Muscle of leg (tissue), 11 donors: ENCODE measurements around the gene CCDC63. TPM values are rescaled to one million over a fixed set of nuclear protein-coding genes. Genes with fewer than 3 reads are reported as not detected.
A peak's percentile ranks its signal among the peaks of the same experiment; 100 is the strongest.

Experiments used
- DNase-seq: peaks from one replicate; pipeline ENCODE4 v3.0.0; 2013
- H3K27ac ChIP-seq: one replicate; pipeline ENCODE4 v1.5.1; 2013; ENCODE audit warnings: mild to moderate bottlenecking, low read length, control low read depth
- H3K27me3 ChIP-seq: one replicate; pipeline ENCODE4 v1.6.1; 2013; ENCODE audit warnings: low read length; ENCODE audit not compliant: control insufficient read depth, insufficient read depth
- H3K36me3 ChIP-seq: one replicate; pipeline ENCODE4 v1.6.1; 2013; ENCODE audit warnings: low read length; ENCODE audit not compliant: control insufficient read depth, insufficient read depth
- H3K4me1 ChIP-seq: one replicate; pipeline ENCODE4 v1.6.1; 2013; ENCODE audit warnings: low read length; ENCODE audit not compliant: control insufficient read depth, insufficient read depth
- H3K4me3 ChIP-seq: one replicate; pipeline ENCODE4 v1.5.1; 2013; ENCODE audit warnings: low read length, control low read depth
- H3K9me3 ChIP-seq: replicated peaks from 2 replicates; pipeline ENCODE4 v1.6.1; 2013; ENCODE audit warnings: low read depth, low read length; ENCODE audit not compliant: control insufficient read depth
- WGBS: methylation state at CpG from one replicate; pipeline ENCODE4 v1.1.5; 2013; ENCODE audit warnings: missing lambda C conversion rate; ENCODE audit not compliant: insufficient coverage; 5-methylcytosine and 5-hydroxymethylcytosine counted together
- polyA plus RNA-seq, 8 donors: library from polyadenylated mRNA; unstranded; fragments of 120-200 nt; gene quantifications; one replicate each; pipeline versions ENCODE4 v1.2.1 to v1.2.3, GENCODE V29; 2013; ENCODE audit warnings: inconsistent platforms in 1 of 8, low replicate concordance in 1 of 8; ENCODE audit not compliant: insufficient read length in 8 of 8, insufficient read depth in 1 of 8
- total RNA-seq: library from RNA; stranded (reverse); fragments of 120-200 nt; gene quantifications from one replicate; pipeline ENCODE4 v1.2.4, GENCODE V29; 2013

CCDC63 gene
- total and polyA plus RNA-seq, 9 donors: 0.09 to 0.12 (median 0.11) TPM; not detected in 6

DNA sequence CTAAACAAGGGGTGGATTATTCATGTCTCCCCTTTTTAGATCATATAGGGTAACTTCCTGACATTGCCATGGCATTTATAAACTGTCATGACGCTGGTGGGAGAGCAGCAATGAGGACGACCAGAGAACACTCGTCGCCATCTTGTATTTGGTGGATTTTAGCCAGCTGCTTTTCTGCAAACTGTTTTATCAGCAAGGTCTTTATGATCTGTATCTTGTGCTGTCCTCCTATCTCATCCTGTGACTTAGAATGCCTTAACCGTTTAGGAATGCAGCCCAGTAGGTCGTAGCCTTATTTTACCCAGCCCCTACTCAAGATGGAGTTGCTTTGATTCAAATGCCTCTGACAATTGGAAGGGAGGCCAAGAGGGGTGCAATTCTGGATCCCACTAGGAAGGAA lies 5.8 kb upstream of the CCDC63 start:
- WGBS: 91% methylated on average over 4 of the region's 6 CpGs
- peaks cover 4% of the 10 kb centered on the region for H3K4me1 ChIP-seq
- peaks cover 15% of the 10 kb centered on the region for H3K27me3 ChIP-seq
- no peaks in the 10 kb centered on the region for H3K36me3 ChIP-seq
- no peaks in the 10 kb centered on the region for H3K9me3 ChIP-seq
- no peak overlapping the region for H3K27ac ChIP-seq
- no peak for DNase-seq
- H3K4me3 ChIP-seq: no peak overlapping the region

DNA sequence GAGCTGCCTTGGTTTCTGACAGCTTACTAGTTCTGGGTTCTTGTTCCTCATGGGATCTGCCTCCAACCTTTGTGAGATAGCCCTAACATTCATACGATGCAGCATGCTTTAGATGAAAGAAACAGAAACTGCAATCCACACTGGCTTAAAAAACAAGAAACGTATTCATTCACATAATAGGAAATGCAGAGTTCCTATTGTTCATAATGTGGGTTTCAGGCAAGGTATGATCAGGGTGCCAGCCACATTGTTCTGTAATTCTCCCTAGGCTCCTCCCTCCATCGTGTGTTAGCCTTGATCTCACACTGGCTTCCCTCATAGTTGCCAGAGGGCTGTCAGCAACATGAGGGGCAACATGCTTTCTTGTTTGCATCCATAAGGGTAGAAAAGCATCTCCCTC lies 2.7 kb upstream of the CCDC63 start:
- H3K27me3 ChIP-seq: peaks cover 29% of the 10 kb centered on the region
- no peak for DNase-seq
- H3K4me1 ChIP-seq: peaks cover 6% of the 10 kb centered on the region
- no peaks in the 10 kb centered on the region for H3K9me3 ChIP-seq
- H3K36me3 ChIP-seq: no peaks in the 10 kb centered on the region
- WGBS: 60% methylated on average over 1 of the region's 3 CpGs
- no peak overlapping the region for H3K4me3 ChIP-seq
- no peak overlapping the region for H3K27ac ChIP-seq

DNA sequence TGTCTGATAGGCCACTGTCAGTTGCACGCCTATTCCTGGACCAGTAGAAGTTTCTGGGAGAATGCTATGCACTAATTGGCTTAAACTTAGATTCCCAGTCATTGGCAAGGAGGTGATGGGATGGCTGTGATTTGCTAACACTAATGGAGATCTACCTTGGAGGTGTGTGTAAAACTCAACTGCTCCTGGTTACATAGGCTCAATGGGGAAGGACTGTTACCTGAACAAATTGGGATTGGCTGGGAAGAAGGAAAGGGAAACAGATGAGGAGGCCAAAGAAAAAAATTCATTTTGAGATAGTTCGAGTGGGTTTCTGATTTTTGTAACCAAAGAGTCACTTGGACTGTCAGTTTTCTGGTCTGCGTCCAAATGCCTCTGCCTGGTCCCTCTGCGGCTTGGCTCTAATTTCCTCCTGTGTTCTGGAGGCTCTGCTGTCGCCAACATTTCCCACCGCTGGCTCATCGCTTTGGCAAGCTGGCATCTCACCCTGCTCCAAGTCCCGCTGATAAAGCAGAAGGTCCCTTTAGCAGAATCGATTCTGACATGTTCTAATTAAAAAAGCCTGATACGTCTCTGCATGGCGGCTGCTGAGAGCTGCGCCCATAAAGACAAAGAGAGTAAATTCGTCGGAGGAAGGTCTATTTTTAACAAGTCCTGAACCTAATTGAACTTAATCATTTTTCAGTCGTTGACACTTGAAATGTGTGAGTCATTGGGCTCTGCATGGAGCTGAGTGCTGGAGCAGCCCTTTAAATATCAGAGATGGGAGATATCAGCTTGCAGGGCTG lies 2.0 kb upstream of the CCDC63 start:
- Histone ChIP-seq H3K27ac (no peak overlapping the region), H3K9me3 (no peaks in the 10 kb centered on the region), H3K4me1 (peaks cover 6% of the 10 kb centered on the region), H3K4me3 (no peak overlapping the region), H3K27me3 (peaks cover 29% of the 10 kb centered on the region), H3K36me3 (no peaks in the 10 kb centered on the region)
- DNase-seq: no peak
- 74% methylated on average over 11 of the region's 15 CpGs for WGBS

- Histone ChIP-seq H3K4me3 (no peak overlapping the region), H3K27ac (no peak overlapping the region), H3K4me1 (peaks cover 6% of the 10 kb centered on the region), H3K27me3 (peaks cover 29% of the 10 kb centered on the region), H3K9me3 (no peaks in the 10 kb centered on the region), H3K36me3 (no peaks in the 10 kb centered on the region)
- 67% methylated on average over 3 of the region's 4 CpGs for WGBS
- no peak for DNase-seq
These were observed 1.5 kb upstream of the CCDC63 start for GRCh38 chr12:110845339-110845682.

DNA sequence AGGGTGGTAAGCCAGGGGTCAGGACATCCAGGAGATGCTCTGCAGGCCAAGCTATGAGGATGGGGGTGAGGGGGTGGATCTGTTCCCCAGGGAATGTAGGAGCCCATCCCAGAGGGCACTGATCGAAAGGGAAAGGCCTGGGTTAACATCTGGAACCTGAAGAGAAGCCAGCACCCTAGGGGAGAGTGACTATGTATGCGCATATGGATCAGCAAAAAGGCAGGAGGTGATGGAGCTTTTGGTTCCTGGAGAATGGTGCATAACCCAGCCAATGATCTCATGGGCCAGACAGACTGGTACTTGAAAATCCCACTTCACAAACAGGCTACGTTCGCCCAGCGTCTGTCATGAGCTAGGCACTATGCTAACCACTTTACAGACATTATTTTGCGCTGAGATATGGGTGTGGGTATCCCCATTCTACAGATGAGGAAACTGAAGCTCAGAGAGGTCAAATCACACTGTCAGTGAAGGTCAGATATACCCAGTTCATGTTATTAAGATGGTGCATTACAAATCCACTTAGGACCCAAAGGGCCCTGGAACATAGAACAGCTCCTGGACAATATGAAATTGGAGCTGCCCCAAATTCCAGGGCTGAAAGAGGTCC lies 1.6 kb downstream of the CCDC63 start:
- H3K4me3 ChIP-seq: no peak overlapping the region
- DNase-seq: no peak
- H3K27me3 ChIP-seq: peaks cover 29% of the 10 kb centered on the region
- no peaks in the 10 kb centered on the region for H3K36me3 ChIP-seq
- H3K9me3 ChIP-seq: no peaks in the 10 kb centered on the region
- peaks cover 14% of the 10 kb centered on the region for H3K4me1 ChIP-seq
- no peak overlapping the region for H3K27ac ChIP-seq
- 75% methylated on average over 2 of the region's 6 CpGs for WGBS

- no CpG with 5 or more reads among the region's 4 CpGs for WGBS
- Histone ChIP-seq H3K4me1 (peaks cover 19% of the 10 kb centered on the region), H3K27ac (no peak overlapping the region), H3K36me3 (no peaks in the 10 kb centered on the region), H3K4me3 (no peak overlapping the region), H3K9me3 (no peaks in the 10 kb centered on the region), H3K27me3 (peaks cover 29% of the 10 kb centered on the region)
- DNase-seq: no peak
These were observed 2.4 kb downstream of the CCDC63 start for GRCh38 chr12:110849221-110849620.

DNA sequence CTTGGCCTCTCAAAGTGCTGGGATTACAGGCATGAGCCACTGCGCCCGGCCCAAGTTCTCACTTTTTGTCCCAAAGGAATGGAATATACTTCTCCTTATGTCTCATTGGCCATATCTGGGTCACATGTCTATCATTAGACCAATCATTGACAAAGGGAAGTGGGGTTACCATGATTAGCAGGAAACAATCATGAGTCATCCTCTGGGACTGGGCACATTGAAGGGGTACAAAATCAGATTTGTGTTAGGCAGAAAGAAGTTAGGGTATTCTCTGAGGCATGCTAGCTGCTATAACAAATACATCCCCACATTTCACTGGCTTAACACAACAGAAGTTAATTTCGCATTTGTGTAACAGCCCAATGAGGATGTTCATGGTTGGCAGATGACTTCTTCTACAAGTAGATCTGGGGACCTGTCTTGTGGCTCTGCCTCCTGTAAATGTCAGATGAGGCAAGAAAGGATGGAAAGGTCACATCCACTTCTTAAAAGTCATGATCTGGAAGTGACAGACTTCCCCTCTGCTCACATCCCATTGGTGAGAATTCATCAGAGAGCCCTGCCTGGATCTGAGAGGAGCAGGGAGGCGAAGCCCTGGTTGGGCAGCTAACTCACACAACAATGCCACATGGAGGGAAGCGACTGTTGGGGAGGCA lies 3.1 kb downstream of the CCDC63 start:
- no peak for DNase-seq
- Histone ChIP-seq H3K4me3 (no peak overlapping the region), H3K4me1 (peaks cover 17% of the 10 kb centered on the region), H3K27me3 (peaks cover 25% of the 10 kb centered on the region), H3K9me3 (no peaks in the 10 kb centered on the region), H3K27ac (no peak overlapping the region), H3K36me3 (no peaks in the 10 kb centered on the region)
- WGBS: 91% methylated on average over 4 of the region's 5 CpGs

GRCh38 chr12:110850762-110851161 lies 4.0 kb downstream of the CCDC63 start:
- H3K4me1 ChIP-seq: peaks cover 15% of the 10 kb centered on the region
- H3K27me3 ChIP-seq: peaks cover 17% of the 10 kb centered on the region
- WGBS: 85% methylated on average over 5 of the region's 5 CpGs
- no peaks in the 10 kb centered on the region for H3K9me3 ChIP-seq
- no peaks in the 10 kb centered on the region for H3K36me3 ChIP-seq
- no peak overlapping the region for H3K27ac ChIP-seq
- DNase-seq: no peak
- H3K4me3 ChIP-seq: no peak overlapping the region

- 20% methylated on average over 1 of the region's 4 CpGs for WGBS
- no peak overlapping the region for H3K4me3 ChIP-seq
- H3K4me1 ChIP-seq: peaks cover 13% of the 10 kb centered on the region
- no peaks in the 10 kb centered on the region for H3K27me3 ChIP-seq
- H3K9me3 ChIP-seq: no peaks in the 10 kb centered on the region
- peak overlapping the region; percentile 57 for H3K27ac ChIP-seq
- H3K36me3 ChIP-seq: no peaks in the 10 kb centered on the region
- peak; percentile 84 for DNase-seq
These were observed 7.0 kb downstream of the CCDC63 start for GRCh38 chr12:110853836-110854235.

- no peaks in the 10 kb centered on the region for H3K36me3 ChIP-seq
- 62% methylated on average over 3 of the region's 4 CpGs for WGBS
- no peak for DNase-seq
- H3K4me1 ChIP-seq: peaks cover 13% of the 10 kb centered on the region
- H3K9me3 ChIP-seq: no peaks in the 10 kb centered on the region
- no peak overlapping the region for H3K27ac ChIP-seq
- no peaks in the 10 kb centered on the region for H3K27me3 ChIP-seq
- H3K4me3 ChIP-seq: no peak overlapping the region
These were observed 9.8 kb downstream of the CCDC63 start for GRCh38 chr12:110856542-110856941.
